Astrocyte (in vitro differentiated cells and primary cell): ENCODE data around the gene FBXW12.
"Not testable (repeated sequence)": the region's sequence is repeated elsewhere in the genome, so short reads cannot be mapped to it uniquely, and the experiment has no call there.

ENCODE experiments used
- CTCF ChIP-seq: IDR thresholded peaks from 2 replicates; pipeline ENCODE4 v1.5.1; 2011; ENCODE audit warnings: low read depth, mild to moderate bottlenecking, inconsistent platforms, low read length, moderate library complexity; ENCODE audit not compliant: insufficient read depth
- EZH2 ChIP-seq: IDR thresholded peaks from 2 replicates; pipeline ENCODE4 v1.6.1; 2012; ENCODE audit warnings: mild to moderate bottlenecking, low read length, inconsistent platforms; ENCODE audit not compliant: insufficient read depth

- TF ChIP-seq CTCF, EZH2: not testable (repeated sequence)
Measured at GRCh38 chr3:48331706-48332435, 40.1 kb upstream of the FBXW12 start.
